Stimulated activated naive CD8-positive, alpha-beta T cell treated with anti-CD3 and anti-CD28 coated beads, Interleukin-15, amount 100 ng/mL, for 72 hours (primary cell): Measurements from ENCODE around the gene IGSF21.

Experiments used
- ATAC-seq: fragments of 150-1000 bp; cut with Tn5 transposase; 2 replicates; pipeline ENCODE4 v1.10.0; 2021; ENCODE audit warnings: mild to moderate bottlenecking, moderate library complexity
- DNase-seq, 2 donors: peaks; one replicate each; pipeline ENCODE4 v3.0.0; 2021 to 2022
- H3K27ac Mint-ChIP-seq, 2 donors: one replicate each; pipeline ENCODE4 v1.8.0; 2022; ENCODE audit warnings: mild to moderate bottlenecking in 2 of 2, mixed read lengths in 2 of 2, moderate library complexity in 2 of 2
- H3K27me3 Mint-ChIP-seq: one replicate; pipeline ENCODE4 v1.8.0; 2022; ENCODE audit warnings: mixed read lengths
- H3K4me1 Mint-ChIP-seq: one replicate; pipeline ENCODE4 v1.8.0; 2022; ENCODE audit warnings: mild to moderate bottlenecking, mixed read lengths
- H3K4me3 Mint-ChIP-seq, 2 donors: one replicate each; pipeline ENCODE4 v1.8.0; 2022; ENCODE audit warnings: mild to moderate bottlenecking in 2 of 2, mixed read lengths in 2 of 2, moderate library complexity in 1 of 2
- H3K9me3 Mint-ChIP-seq, 2 donors: one replicate each; pipeline ENCODE4 v1.8.0; 2022; ENCODE audit warnings: mixed read lengths in 2 of 2

IGSF21 gene

GRCh38 chr1:18284805-18285537 lies 177.4 kb downstream of the IGSF21 start:
- Mint-ChIP-seq H3K4me3 (no peak overlapping the region), H3K27ac (no peak overlapping the region), H3K9me3 (no peaks in the 10 kb centered on the region), H3K4me1 (no peaks in the 10 kb centered on the region), H3K27me3 (peaks cover 64% of the 10 kb centered on the region)
- no peak for DNase-seq
- ATAC-seq = no peak

- DNase-seq (no peak), ATAC-seq (no peak)
- Mint-ChIP-seq H3K4me3 (no peak overlapping the region), H3K9me3 (no peaks in the 10 kb centered on the region), H3K4me1 (no peaks in the 10 kb centered on the region), H3K27me3 (peaks cover 68% of the 10 kb centered on the region), H3K27ac (no peak overlapping the region)
Observed at GRCh38 chr1:18285538-18285924, 177.9 kb downstream of the IGSF21 start.

- Mint-ChIP-seq H3K4me3 (no peak overlapping the region), H3K4me1 (no peaks in the 10 kb centered on the region), H3K27me3 (peaks cover 70% of the 10 kb centered on the region), H3K27ac (no peak overlapping the region), H3K9me3 (no peaks in the 10 kb centered on the region)
- no peak for DNase-seq
- ATAC-seq = no peak
Observed at GRCh38 chr1:18288722-18289121, 181.1 kb downstream of the IGSF21 start.

- Mint-ChIP-seq H3K9me3 (no peaks in the 10 kb centered on the region), H3K27ac (peak overlapping the region in 1 of 2 donors; percentile 40), H3K27me3 (peaks cover 73% of the 10 kb centered on the region), H3K4me3 (no peak overlapping the region), H3K4me1 (no peaks in the 10 kb centered on the region)
- DNase-seq (no peak), ATAC-seq (no peak)
Observed at GRCh38 chr1:18289597-18289996, 182.0 kb downstream of the IGSF21 start.

- DNase-seq (no peak), ATAC-seq (no peak)
- Mint-ChIP-seq H3K9me3 (no peaks in the 10 kb centered on the region), H3K27me3 (peaks cover 76% of the 10 kb centered on the region), H3K4me1 (no peaks in the 10 kb centered on the region), H3K27ac (no peak overlapping the region), H3K4me3 (no peak overlapping the region)
Observed at GRCh38 chr1:18290740-18291412, 183.3 kb downstream of the IGSF21 start.

- ATAC-seq = no peak
- DNase-seq = no peak
- H3K27me3 Mint-ChIP-seq = peaks cover 91% of the 10 kb centered on the region
- no peaks in the 10 kb centered on the region for H3K9me3 Mint-ChIP-seq
- H3K27ac Mint-ChIP-seq = no peak overlapping the region
- H3K4me1 Mint-ChIP-seq = no peaks in the 10 kb centered on the region
- H3K4me3 Mint-ChIP-seq = no peak overlapping the region
Observed at GRCh38 chr1:18292531-18292930, 184.9 kb downstream of the IGSF21 start.

GRCh38 chr1:18293291-18293690 lies 185.7 kb downstream of the IGSF21 start:
- no peaks in the 10 kb centered on the region for H3K9me3 Mint-ChIP-seq
- no peaks in the 10 kb centered on the region for H3K4me1 Mint-ChIP-seq
- DNase-seq (no peak), ATAC-seq (no peak)
- no peak overlapping the region for H3K27ac Mint-ChIP-seq
- peaks cover 92% of the 10 kb centered on the region for H3K27me3 Mint-ChIP-seq
- H3K4me3 Mint-ChIP-seq = no peak overlapping the region

GRCh38 chr1:18294437-18295176 lies 187.0 kb downstream of the IGSF21 start:
- ATAC-seq = no peak

GRCh38 chr1:18297896-18298648 lies 190.5 kb downstream of the IGSF21 start:
- no peak overlapping the region for H3K27ac Mint-ChIP-seq
- H3K4me3 Mint-ChIP-seq = no peak overlapping the region
- no peaks in the 10 kb centered on the region for H3K9me3 Mint-ChIP-seq
- H3K27me3 Mint-ChIP-seq = peaks cover 75% of the 10 kb centered on the region
- DNase-seq (no peak), ATAC-seq (no peak)
- no peaks in the 10 kb centered on the region for H3K4me1 Mint-ChIP-seq

More at GRCh38 chr1:18294437-18295176, 187.0 kb downstream of the IGSF21 start:
- Mint-ChIP-seq H3K9me3 (no peaks in the 10 kb centered on the region), H3K4me1 (no peaks in the 10 kb centered on the region), H3K27me3 (peaks cover 96% of the 10 kb centered on the region), H3K27ac (peak overlapping the region in 1 of 2 donors; percentile 71), H3K4me3 (no peak overlapping the region)
- no peak for DNase-seq

GRCh38 chr1:18299441-18300338 lies 192.1 kb downstream of the IGSF21 start:
- Mint-ChIP-seq H3K4me3 (no peak overlapping the region), H3K4me1 (no peaks in the 10 kb centered on the region), H3K9me3 (no peaks in the 10 kb centered on the region), H3K27ac (no peak overlapping the region), H3K27me3 (peaks cover 60% of the 10 kb centered on the region)
- ATAC-seq (no peak), DNase-seq (peak in 1 of 2 donors; percentile 15)

GRCh38 chr1:18300376-18300775 lies 192.8 kb downstream of the IGSF21 start:
- Mint-ChIP-seq H3K4me3 (no peak overlapping the region), H3K27me3 (peaks cover 53% of the 10 kb centered on the region), H3K4me1 (no peaks in the 10 kb centered on the region), H3K9me3 (no peaks in the 10 kb centered on the region), H3K27ac (no peak overlapping the region)
- ATAC-seq (no peak), DNase-seq (no peak)

- H3K9me3 Mint-ChIP-seq = no peaks in the 10 kb centered on the region
- DNase-seq (peak in 1 of 2 donors; percentile 10), ATAC-seq (no peak)
- H3K27me3 Mint-ChIP-seq = peaks cover 28% of the 10 kb centered on the region
- H3K27ac Mint-ChIP-seq = no peak overlapping the region
- no peak overlapping the region for H3K4me3 Mint-ChIP-seq
- no peaks in the 10 kb centered on the region for H3K4me1 Mint-ChIP-seq
Observed at GRCh38 chr1:18302788-18303413, 195.3 kb downstream of the IGSF21 start.

GRCh38 chr1:18304151-18304869 lies 196.7 kb downstream of the IGSF21 start:
- Mint-ChIP-seq H3K27ac (no peak overlapping the region), H3K4me3 (no peak overlapping the region), H3K4me1 (no peaks in the 10 kb centered on the region), H3K9me3 (no peaks in the 10 kb centered on the region), H3K27me3 (peaks cover 14% of the 10 kb centered on the region)
- ATAC-seq (no peak), DNase-seq (no peak)
